IMR-90 (cell line): ENCODE results near the gene DPYSL5. TPM values are rescaled to one million over a fixed set of nuclear protein-coding genes. Genes with fewer than 3 reads are reported as not detected.
A peak's percentile ranks its signal among the peaks of the same experiment; 100 is the strongest.

ENCODE experiments used
- ATAC-seq: fragments of 200-7000 bp; cut with Tn5 transposase; 2 replicates; pipeline ENCODE4 v1.9.1; 2020; ENCODE audit warnings: low read depth, mild to moderate bottlenecking, moderate library complexity
- BruUV-seq: library from RNA; stranded (reverse); fragments of 400-500 nt; replicated peaks from 2 replicates; lab custom pipeline; 2021; lab: Mats Ljungman, UMichigan
- CTCF ChIA-PET: fragments of 300-600 bp; formaldehyde crosslinking; extraction: SDS; loops from one replicate; lab custom pipeline; 2021; ENCODE audit warnings: antibody characterized with exemption; lab: Yijun Ruan, JAX
- POLR2A ChIA-PET: fragments of 300-600 bp; sonication (Branson Sonifier 250); formaldehyde crosslinking; loops from one replicate; lab custom pipeline; 2022; ENCODE audit warnings: antibody characterized with exemption; ENCODE audit not compliant: unreplicated experiment; lab: Charles Lee
- DNase-seq: peaks from one replicate; pipeline ENCODE4 v3.0.0; 2013
- H2AFZ ChIP-seq: replicated peaks from 2 replicates; pipeline ENCODE3; 2013; ENCODE audit warnings: low read length, mild to moderate bottlenecking; ENCODE audit not compliant: poor library complexity
- H2AK5ac ChIP-seq: 2 replicates; pipeline ENCODE4 v1.6.1; 2013; ENCODE audit warnings: low read depth, low read length, inconsistent platforms
- H2AK9ac ChIP-seq: replicated peaks from 2 replicates; pipeline ENCODE3; 2013; ENCODE audit warnings: mild to moderate bottlenecking, low read depth, low read length, moderate library complexity; ENCODE audit not compliant: poor library complexity
- H2BK120ac ChIP-seq: 2 replicates; pipeline ENCODE4 v1.6.1; 2013; ENCODE audit warnings: low read depth, low read length, inconsistent platforms
- H2BK15ac ChIP-seq: 3 replicates; pipeline ENCODE4 v1.6.1; 2013; ENCODE audit warnings: low read depth, low read length, inconsistent platforms
- H2BK20ac ChIP-seq: 2 replicates; pipeline ENCODE4 v1.6.1; 2013; ENCODE audit warnings: low read depth, mild to moderate bottlenecking, inconsistent platforms, low read length, moderate library complexity
- H2BK5ac ChIP-seq: 2 replicates; pipeline ENCODE4 v1.6.1; 2013; ENCODE audit warnings: mild to moderate bottlenecking, low read depth, low read length, inconsistent platforms; ENCODE audit not compliant: poor library complexity, severe bottlenecking
- H3K14ac ChIP-seq: replicated peaks from 2 replicates; pipeline ENCODE4 v1.6.1; 2013; ENCODE audit warnings: low read depth, low read length, inconsistent platforms
- H3K18ac ChIP-seq: 2 replicates; pipeline ENCODE4 v1.6.1; 2013; ENCODE audit warnings: low read depth, low read length, control low read depth
- H3K23ac ChIP-seq: 2 replicates; pipeline ENCODE4 v1.6.1; 2013; ENCODE audit warnings: low read depth, low read length, inconsistent platforms
- H3K27ac ChIP-seq: 2 replicates; pipeline ENCODE4 v1.5.1; 2013; ENCODE audit warnings: mild to moderate bottlenecking, control low read depth, low read length; ENCODE audit not compliant: insufficient read depth
- H3K27me3 ChIP-seq: 2 replicates; pipeline ENCODE4 v1.6.1; 2013; ENCODE audit warnings: low read length; ENCODE audit not compliant: control insufficient read depth, insufficient read depth
- H3K36me3 ChIP-seq: 2 replicates; pipeline ENCODE4 v1.6.1; 2013; ENCODE audit warnings: low read length, mixed read lengths; ENCODE audit not compliant: control insufficient read depth, insufficient read depth
- H3K4ac ChIP-seq: 2 replicates; pipeline ENCODE4 v1.6.1; 2013; ENCODE audit warnings: low read depth, low read length, inconsistent platforms
- H3K4me1 ChIP-seq: 2 replicates; pipeline ENCODE4 v1.6.1; 2013; ENCODE audit warnings: low read length, mixed read lengths; ENCODE audit not compliant: control insufficient read depth, insufficient read depth
- H3K4me2 ChIP-seq: 2 replicates; pipeline ENCODE4 v1.6.1; 2013; ENCODE audit warnings: low read depth, mild to moderate bottlenecking, control low read depth, low read length, moderate library complexity
- H3K4me3 ChIP-seq: 2 replicates; pipeline ENCODE4 v1.5.1; 2013; ENCODE audit warnings: low read depth, mild to moderate bottlenecking, control low read depth, low read length, moderate library complexity; ENCODE audit not compliant: insufficient read depth
- H3K56ac ChIP-seq: 2 replicates; pipeline ENCODE4 v1.6.1; 2013; ENCODE audit warnings: low read length, inconsistent platforms; ENCODE audit not compliant: insufficient read depth; ENCODE audit errors: extremely low read depth
- H3K79me1 ChIP-seq, 2 experiments: 2 replicates each; pipeline ENCODE4 v1.6.1; 2013; ENCODE audit warnings: low read length in 2 of 2, inconsistent platforms in 1 of 2, low read depth in 1 of 2
- H3K9ac ChIP-seq: 2 replicates; pipeline ENCODE4 v1.6.1; 2013; ENCODE audit warnings: low read depth, low read length, control low read depth
- H3K9me1 ChIP-seq: 2 replicates; pipeline ENCODE4 v1.6.1; 2013; ENCODE audit warnings: low read length, inconsistent platforms; ENCODE audit not compliant: insufficient read depth
- H3K9me3 ChIP-seq: 2 replicates; pipeline ENCODE4 v1.6.1; 2013; ENCODE audit warnings: low read length; ENCODE audit not compliant: control insufficient read depth, insufficient read depth
- H4K20me1 ChIP-seq: 2 replicates; pipeline ENCODE4 v1.6.1; 2013; ENCODE audit warnings: low read length, inconsistent platforms; ENCODE audit not compliant: insufficient read depth
- H4K5ac ChIP-seq: 2 replicates; pipeline ENCODE4 v1.6.1; 2013; ENCODE audit warnings: mild to moderate bottlenecking, low read depth, low read length, control low read depth
- H4K8ac ChIP-seq, 2 experiments: 2 replicates each; pipeline ENCODE4 v1.6.1; 2013; ENCODE audit warnings: low read depth in 2 of 2, low read length in 2 of 2, control low read depth in 1 of 2, inconsistent platforms in 1 of 2
- H4K91ac ChIP-seq: 2 replicates; pipeline ENCODE4 v1.6.1; 2013; ENCODE audit warnings: low read depth, low read length, inconsistent platforms; ENCODE audit not compliant: insufficient read depth
- MAFK ChIP-seq: IDR thresholded peaks from 2 replicates; pipeline ENCODE4 v1.6.1; 2012; ENCODE audit warnings: low read depth, low read length, improper control_type of control experiment
- MXI1 ChIP-seq: IDR thresholded peaks from 2 replicates; pipeline ENCODE4 v1.6.1; 2012; ENCODE audit warnings: low read depth, mild to moderate bottlenecking, low read length, moderate library complexity, borderline replicate concordance
- NFE2L2 ChIP-seq: fragments of 150-350 bp; IDR thresholded peaks from 2 replicates; pipeline ENCODE4 v1.6.1; 2016; ENCODE audit warnings: low read depth, mild to moderate bottlenecking, low read length
- POLR2A ChIP-seq: IDR thresholded peaks from 2 replicates; pipeline ENCODE4 v1.6.1; 2012; ENCODE audit warnings: mild to moderate bottlenecking, low read depth, low read length
- RAD21 ChIP-seq: IDR thresholded peaks from 2 replicates; pipeline ENCODE4 v1.6.1; 2012; ENCODE audit warnings: low read length, improper control_type of control experiment
- SMC3 ChIP-seq: fragments of 150-350 bp; IDR thresholded peaks from 2 replicates; pipeline ENCODE4 v1.6.1; 2016; ENCODE audit warnings: low read depth, mild to moderate bottlenecking, antibody characterized with exemption, low read length, moderate library complexity
- WGBS, 2 experiments: methylation state at CpG; one replicate each; pipeline versions ENCODE4 v1.1.5 to v1.1.7; 2013; ENCODE audit warnings: missing lambda C conversion rate in 2 of 2; ENCODE audit not compliant: insufficient read length in 1 of 2; ENCODE audit errors: extremely low coverage in 2 of 2; 5-methylcytosine and 5-hydroxymethylcytosine counted together
- dilution Hi-C: fragments of 300-500 bp; cut with HindIII; formaldehyde crosslinking; loops from one replicate; pipeline ENCODE4 v1.14.3; 2018; ENCODE audit warnings: low sequenced_read_pairs; ENCODE audit not compliant: unreplicated experiment
- in situ Hi-C: fragments of 300-500 bp; cut with MboI; formaldehyde crosslinking; loops from 3 replicates; pipeline ENCODE4 v1.14.3; 2019; ENCODE audit warnings: low sequenced_read_pairs, inconsistent platforms, mixed read lengths
- intact Hi-C: fragments of 100-400 bp; cut with micrococcal nuclease; formaldehyde crosslinking; loops from 2 replicates; pipeline ENCODE4 v1.10.0; 2022
- polyA plus RNA-seq, 3 experiments: library from polyadenylated mRNA; depleted of rRNA; stranded (reverse); fragments of >200 nt; gene quantifications; 2 replicates each; pipeline ENCODE4 v1.2.3, GENCODE V29; 2012; ENCODE audit warnings: low replicate concordance in 1 of 3
- total RNA-seq: library from RNA; depleted of rRNA; stranded (reverse); fragments of >200 nt; gene quantifications from 2 replicates; pipeline ENCODE4 v1.2.3, GENCODE V29; 2012

Gene DPYSL5
- total and polyA plus RNA-seq, 2 of the 4 experiments (the other 2 are of a cell fraction) = not detected

GRCh38 chr2:26847307-26847654 lies 651 bp upstream of the DPYSL5 start (continued):
- TF ChIP-seq MAFK (no peak), NFE2L2 (no peak), MXI1 (no peak), SMC3 (no peak)

GRCh38 chr2:26848336-26849055 lies 564 bp downstream of the DPYSL5 start:
- Histone ChIP-seq H3K4ac (no peak overlapping the region), H2BK120ac (no peak overlapping the region), H3K14ac (no peak overlapping the region), H2BK5ac (no peak overlapping the region), H3K18ac (no peak overlapping the region), H3K4me1 (no peaks in the 10 kb centered on the region), H2AFZ (peak overlapping the region; percentile 33), H2BK20ac (no peak overlapping the region), H3K56ac (no peak overlapping the region), H3K4me2 (no peak overlapping the region; the same call in 1 of the 2 replicates), H3K79me1 (no peaks in the 10 kb centered on the region), H2AK9ac (no peak overlapping the region), H4K8ac (no peak overlapping the region), H4K5ac (no peak overlapping the region), H3K9me1 (no peaks in the 10 kb centered on the region), H3K27me3 (peaks cover 83% of the 10 kb centered on the region), H4K20me1 (no peaks in the 10 kb centered on the region), H3K4me3 (no peak overlapping the region; the same call in 1 of the 2 replicates), H3K9ac (no peak overlapping the region), H3K9me3 (no peaks in the 10 kb centered on the region; the same call in 1 of the 2 replicates), H3K27ac (no peak overlapping the region), H3K23ac (no peak overlapping the region), H2BK15ac (no peak overlapping the region), H2AK5ac (no peak overlapping the region), H3K36me3 (no peaks in the 10 kb centered on the region), H4K91ac (no peak overlapping the region)
- BruUV-seq = no TSS peak
- dilution Hi-C loops (no loop called here), intact Hi-C loops (loop anchor here (5.0 kb wide), 1 partner anchor 239 kb away; the partner anchor contains the start of gene KHK), in situ Hi-C loops (no loop called here)
- ChIA-PET CTCF (no interaction called here), POLR2A (interaction anchor here (0.5 to 0.6 kb wide), 2 partner anchors 9 to 10 kb away, joined by 5 read pairs; no protein-coding TSS in a partner anchor)
- DNase-seq (no peak), ATAC-seq (peak; percentile 45; the same call in 1 of the 2 replicates)
- WGBS, 2 experiments = 2% methylated on average over 45 of the region's 75 CpGs; no CpG with 5 or more reads in 1 of the 2 experiments
- TF ChIP-seq NFE2L2 (no peak), RAD21 (no peak), POLR2A (no peak)
